Body of pancreas (tissue), 4 donors: Measurements from ENCODE around the gene ODAD4. TPM values are rescaled to one million over a fixed set of nuclear protein-coding genes. Genes with fewer than 3 reads are reported as not detected.

ENCODE experiments used
- ATAC-seq: fragments of 150-250 bp; one replicate; pipeline ENCODE4 v1.9.1; 2016
- DNase-seq, 4 donors: peaks; one replicate each; pipeline ENCODE4 v3.0.0-alpha.2; 2019
- H3K27ac ChIP-seq, 4 donors: fragments of 200-600 bp; sonication (generic); 1 replicate in 3 of 4; 2 replicates in 1 of 4; pipeline versions ENCODE4 v1.5.1 to v1.6.1; 2016 to 2019; ENCODE audit warnings: mild to moderate bottlenecking in 1 of 4, mixed read lengths in 1 of 4, moderate library complexity in 1 of 4
- H3K27me3 ChIP-seq, 2 donors: fragments of 200-600 bp; sonication (generic); one replicate each; pipeline ENCODE4 v1.6.0; 2016; ENCODE audit warnings: mild to moderate bottlenecking in 1 of 2
- H3K36me3 ChIP-seq, 2 donors: fragments of 200-600 bp; sonication (generic); replicated peaks in 1 of 2; 2 replicates each; pipeline ENCODE4 v1.5.1; 2016; ENCODE audit warnings: low read depth in 2 of 2; ENCODE audit not compliant: insufficient read depth in 1 of 2
- H3K4me1 ChIP-seq: fragments of 200-600 bp; sonication (generic); one replicate; pipeline ENCODE4 v1.6.0; 2016
- H3K4me3 ChIP-seq, 2 donors: fragments of 200-600 bp; sonication (generic); 1 replicate in 1 of 2; 2 replicates in 1 of 2; pipeline ENCODE4 v1.5.1; 2016 to 2019
- H3K9me3 ChIP-seq, 3 donors: fragments of 200-600 bp; sonication (generic); 1 replicate in 2 of 3; 2 replicates in 1 of 3; pipeline ENCODE4 v1.5.1; 2016
- CTCF ChIP-seq, 7 experiments: fragments of 450-650 bp in 4 of 7; fragments of 200-600 bp in 3 of 7; sonication (generic) in 3 of 7; IDR thresholded peaks; one replicate each; pipeline ENCODE4 v1.5.1; 2016 to 2019; ENCODE audit warnings: antibody characterized with exemption in 7 of 7
- POLR2A ChIP-seq, 3 donors: fragments of 450-650 bp; IDR thresholded peaks; one replicate each; pipeline ENCODE4 v1.6.1; 2016; ENCODE audit warnings: antibody characterized with exemption in 3 of 3, mild to moderate bottlenecking in 2 of 3
- WGBS, 2 donors: methylation state at CpG; one replicate each; pipeline ENCODE4 v1.1.5; 2017; 5-methylcytosine and 5-hydroxymethylcytosine counted together
- intact Hi-C: fragments of 100-400 bp; cut with DNase I; formaldehyde crosslinking; loops from one replicate; pipeline ENCODE4 v1.15.1; 2023
- total RNA-seq, 2 donors: library from RNA; depleted of rRNA; stranded (reverse); fragments of >200 nt; gene quantifications; one replicate each; pipeline ENCODE4 v1.1.0, GENCODE V29; 2016

The ODAD4 gene
- total RNA-seq, 2 donors from 2014 or later = 0.26 to 0.66 TPM

- 9 to 16% methylated on average over 7 to 33 of the region's 33 CpGs for WGBS, 2 donors
- Histone ChIP-seq H3K27me3 (no peaks in the 10 kb centered on the region), H3K4me3 (peak overlapping the region in 1 of 2 donors; percentile 87), H3K36me3 (no peaks in the 10 kb centered on the region), H3K4me1 (peaks cover 41% of the 10 kb centered on the region), H3K27ac (peak overlapping the region; percentile 85 to 96 (median 91)), H3K9me3 (no peaks in the 10 kb centered on the region)
- ATAC-seq (peak; percentile 28), DNase-seq (no peak)
- intact Hi-C loops = no loop called here
- TF ChIP-seq POLR2A (IDR thresholded peaks at IDR 0.05) (no peak), CTCF (IDR thresholded peaks at IDR 0.05) (no peak)
Measured at GRCh38 chr17:41919165-41919817, 11.1 kb upstream of the ODAD4 start.

GRCh38 chr17:41919840-41920579 is 10.4 kb upstream of the ODAD4 start:
- Histone ChIP-seq H3K36me3 (no peaks in the 10 kb centered on the region), H3K9me3 (no peaks in the 10 kb centered on the region), H3K4me1 (peaks cover 34% of the 10 kb centered on the region), H3K27me3 (no peaks in the 10 kb centered on the region), H3K4me3 (no peak overlapping the region), H3K27ac (peak overlapping the region; percentile 85 to 96 (median 91))
- WGBS, 2 donors = 66 to 78% methylated on average over 7 of the region's 7 CpGs
- TF ChIP-seq POLR2A (IDR thresholded peaks at IDR 0.05) (no peak), CTCF (IDR thresholded peaks at IDR 0.05) (no peak)
- intact Hi-C loops = no loop called here
- DNase-seq (peak in 3 of 4 donors; percentile 23 to 25 (median 25)), ATAC-seq (no peak)

GRCh38 chr17:41920580-41920955 is 9.8 kb upstream of the ODAD4 start:
- TF ChIP-seq CTCF (IDR thresholded peaks at IDR 0.05) (no peak), POLR2A (IDR thresholded peaks at IDR 0.05) (no peak)
- 92 to 93% methylated on average over 5 of the region's 5 CpGs for WGBS, 2 donors
- Histone ChIP-seq H3K27me3 (no peaks in the 10 kb centered on the region), H3K4me3 (no peak overlapping the region), H3K9me3 (no peaks in the 10 kb centered on the region), H3K27ac (no peak overlapping the region), H3K4me1 (peaks cover 28% of the 10 kb centered on the region), H3K36me3 (no peaks in the 10 kb centered on the region)
- no peak for DNase-seq
- intact Hi-C loops = no loop called here
- ATAC-seq = no peak

DNA sequence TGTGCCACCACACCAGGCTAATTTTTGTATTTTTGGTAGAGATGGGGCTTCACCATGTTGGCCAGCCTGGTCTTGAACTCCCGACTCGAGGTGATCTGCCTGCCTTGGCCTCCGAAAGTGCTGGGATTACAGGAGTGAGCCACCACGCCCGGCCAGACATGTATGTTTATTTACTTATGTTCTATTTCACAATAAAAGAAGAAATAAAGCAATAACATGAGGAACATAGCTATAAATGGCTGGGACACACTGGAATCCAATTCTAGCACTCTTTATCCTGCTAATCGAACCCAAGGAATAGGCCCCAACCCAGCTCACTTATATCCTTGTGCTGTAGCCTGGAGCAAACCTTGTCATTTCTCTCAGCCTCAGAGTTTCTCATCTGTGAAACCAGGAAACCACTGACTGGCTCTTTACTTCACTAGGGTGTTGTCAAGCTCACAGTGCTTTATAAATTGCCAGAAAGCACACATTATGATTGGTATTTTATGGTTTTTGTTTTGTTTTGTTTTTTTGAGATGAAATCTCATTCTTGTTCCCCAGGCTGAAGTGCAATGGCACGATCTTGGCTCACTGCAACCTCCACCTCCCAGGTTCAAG is 4.3 kb upstream of the ODAD4 start:
- intact Hi-C loops = no loop called here
- DNase-seq = no peak
- WGBS, 2 donors = 86 to 87% methylated on average over 7 of the region's 7 CpGs
- no peak for TF ChIP-seq POLR2A (IDR thresholded peaks at IDR 0.05)
- no peak for TF ChIP-seq CTCF (IDR thresholded peaks at IDR 0.05)
- Histone ChIP-seq H3K27me3 (no peaks in the 10 kb centered on the region), H3K4me3 (no peak overlapping the region), H3K27ac (no peak overlapping the region), H3K4me1 (peaks cover 11% of the 10 kb centered on the region), H3K9me3 (no peaks in the 10 kb centered on the region), H3K36me3 (no peaks in the 10 kb centered on the region)
- ATAC-seq = no peak
